Suprapubic skin (tissue), 4 donors: ENCODE results near the gene ATAD5. TPM values are rescaled to one million over a fixed set of nuclear protein-coding genes. Genes with fewer than 3 reads are reported as not detected.
A peak's percentile ranks its signal among the peaks of the same experiment; 100 is the strongest.
"Not testable (repeated sequence)": the region's sequence is repeated elsewhere in the genome, so short reads cannot be mapped to it uniquely, and the experiment has no call there.

Source experiments
- DNase-seq, 2 donors: peaks; one replicate each; pipeline ENCODE4 v3.0.0-alpha.2; 2019; ENCODE audit warnings: low spot score in 2 of 2
- H3K27ac ChIP-seq: fragments of 200-600 bp; sonication (generic); one replicate; pipeline ENCODE4 v1.5.1; 2019
- H3K27me3 ChIP-seq: fragments of 200-600 bp; sonication (generic); one replicate; pipeline ENCODE4 v1.5.1; 2019
- H3K36me3 ChIP-seq: fragments of 200-600 bp; sonication (generic); one replicate; pipeline ENCODE4 v1.5.1; 2019
- H3K4me1 ChIP-seq: fragments of 200-600 bp; sonication (generic); one replicate; pipeline ENCODE4 v1.5.1; 2019
- H3K4me3 ChIP-seq: fragments of 200-600 bp; sonication (generic); one replicate; pipeline ENCODE4 v1.5.1; 2019; ENCODE audit warnings: mild to moderate bottlenecking
- H3K9me3 ChIP-seq: fragments of 200-600 bp; sonication (generic); one replicate; pipeline ENCODE4 v1.5.1; 2019
- CTCF ChIP-seq, 2 donors: fragments of 200-600 bp in 1 of 2; fragments of 450-650 bp in 1 of 2; sonication (generic) in 1 of 2; IDR thresholded peaks; one replicate each; pipeline ENCODE4 v1.5.1; 2016 to 2019; ENCODE audit warnings: antibody characterized with exemption in 2 of 2, mild to moderate bottlenecking in 1 of 2, moderate library complexity in 1 of 2
- EP300 ChIP-seq: sonication (generic); formaldehyde crosslinking; IDR thresholded peaks from one replicate; pipeline ENCODE4 v1.6.1; 2017; ENCODE audit warnings: antibody characterized with exemption
- POLR2A ChIP-seq, 2 donors: fragments of 450-650 bp; IDR thresholded peaks; one replicate each; pipeline ENCODE4 v1.6.1; 2017; ENCODE audit warnings: antibody characterized with exemption in 2 of 2, mild to moderate bottlenecking in 2 of 2, moderate library complexity in 2 of 2
- POLR2AphosphoS5 ChIP-seq, 3 donors: sonication (generic); formaldehyde crosslinking; IDR thresholded peaks; one replicate each; pipeline ENCODE4 v1.6.1; 2017; ENCODE audit warnings: antibody characterized with exemption in 3 of 3
- WGBS: methylation state at CpG from one replicate; pipeline ENCODE4 v1.1.5; 2018; 5-methylcytosine and 5-hydroxymethylcytosine counted together
- total RNA-seq, 4 donors: library from RNA; depleted of rRNA; stranded (reverse); fragments of >200 nt; gene quantifications; one replicate each; pipeline ENCODE4 v1.1.0, GENCODE V29; 2016

The ATAD5 gene
- total RNA-seq, 4 donors from 2014 or later = 1.3 to 4.0 (median 2.3) TPM

- peak overlapping the region; percentile 88 for H3K4me3 ChIP-seq
- 0% methylated on average over 11 of the region's 11 CpGs for WGBS
- H3K27me3 ChIP-seq = no peaks in the 10 kb centered on the region
- peaks cover 20% of the 10 kb centered on the region for H3K4me1 ChIP-seq
- H3K9me3 ChIP-seq = no peaks in the 10 kb centered on the region
- H3K36me3 ChIP-seq = peaks cover 18% of the 10 kb centered on the region
- peak overlapping the region; percentile 91 for H3K27ac ChIP-seq
- TF ChIP-seq POLR2A (IDR thresholded peaks at IDR 0.05) (no peak), CTCF (IDR thresholded peaks at IDR 0.05) (no peak), EP300 (no peak), POLR2AphosphoS5 (IDR thresholded peaks at IDR 0.05) (no peak)
- no peak for DNase-seq
Measured at GRCh38 chr17:30905742-30906100, 74.0 kb downstream of the ATAD5 start.

GRCh38 chr17:30906101-30906911 lies 74.5 kb downstream of the ATAD5 start, which contains the start of gene TEFM:
Gene TEFM (minus strand): TSS chr17:30906238. CDS start chr17:30906198, 40 bp downstream.
- H3K9me3 ChIP-seq = no peaks in the 10 kb centered on the region
- peak; percentile 92 to 95 for DNase-seq
- peaks cover 20% of the 10 kb centered on the region for H3K4me1 ChIP-seq
- no peak for TF ChIP-seq POLR2A (IDR thresholded peaks at IDR 0.05)
- peak in 2 of 3 donors; percentile 52 to 91 for TF ChIP-seq POLR2AphosphoS5 (IDR thresholded peaks at IDR 0.05)
- TF ChIP-seq CTCF (IDR thresholded peaks at IDR 0.05) = no peak
- TF ChIP-seq EP300 = no peak
- H3K4me3 ChIP-seq = peak within 1 kb of the TSS; percentile 88
- H3K36me3 ChIP-seq = peaks cover 12% of the 10 kb centered on the region
- peak within 1 kb of the TSS; percentile 91 for H3K27ac ChIP-seq
- H3K27me3 ChIP-seq = no peaks in the 10 kb centered on the region
- under 1% methylated on average over 43 of the region's 47 CpGs for WGBS

GRCh38 chr17:30908717-30909420 lies 77.1 kb downstream of the ATAD5 start:
- Histone ChIP-seq H3K27me3 (no peaks in the 10 kb centered on the region), H3K4me3 (no peak overlapping the region), H3K9me3 (no peaks in the 10 kb centered on the region), H3K36me3 (no peaks in the 10 kb centered on the region), H3K4me1 (peaks cover 20% of the 10 kb centered on the region), H3K27ac (no peak overlapping the region)
- DNase-seq = no peak
- TF ChIP-seq CTCF (IDR thresholded peaks at IDR 0.05) (no peak), POLR2A (IDR thresholded peaks at IDR 0.05) (no peak), POLR2AphosphoS5 (IDR thresholded peaks at IDR 0.05) (no peak), EP300 (no peak)
- 86% methylated on average over 3 of the region's 3 CpGs for WGBS

- H3K27me3 ChIP-seq, DNase-seq, H3K9me3 ChIP-seq, H3K36me3 ChIP-seq, H3K4me3 ChIP-seq, H3K27ac ChIP-seq: not testable (repeated sequence)
- peaks cover 14% of the 10 kb centered on the region for H3K4me1 ChIP-seq
- 92% methylated on average over 7 of the region's 7 CpGs for WGBS
Measured at GRCh38 chr17:30910151-30910550, 78.4 kb downstream of the ATAD5 start.

GRCh38 chr17:30913955-30914354 lies 82.2 kb downstream of the ATAD5 start:
- no peak for DNase-seq
- Histone ChIP-seq H3K9me3 (no peaks in the 10 kb centered on the region), H3K27ac (no peak overlapping the region), H3K36me3 (no peaks in the 10 kb centered on the region), H3K4me1 (no peaks in the 10 kb centered on the region), H3K4me3 (no peak overlapping the region), H3K27me3 (no peaks in the 10 kb centered on the region)
- no peak for TF ChIP-seq POLR2AphosphoS5 (IDR thresholded peaks at IDR 0.05)
- no peak for TF ChIP-seq POLR2A (IDR thresholded peaks at IDR 0.05)
- TF ChIP-seq EP300 = no peak
